ENCODE data around the gene TMEM106C. TPM values are rescaled to one million over a fixed set of nuclear protein-coding genes. Genes with fewer than 3 reads are reported as not detected.

The TMEM106C gene
- total RNA-seq, 1 experiment from 2014 or later, result 281 TPM

DNA sequence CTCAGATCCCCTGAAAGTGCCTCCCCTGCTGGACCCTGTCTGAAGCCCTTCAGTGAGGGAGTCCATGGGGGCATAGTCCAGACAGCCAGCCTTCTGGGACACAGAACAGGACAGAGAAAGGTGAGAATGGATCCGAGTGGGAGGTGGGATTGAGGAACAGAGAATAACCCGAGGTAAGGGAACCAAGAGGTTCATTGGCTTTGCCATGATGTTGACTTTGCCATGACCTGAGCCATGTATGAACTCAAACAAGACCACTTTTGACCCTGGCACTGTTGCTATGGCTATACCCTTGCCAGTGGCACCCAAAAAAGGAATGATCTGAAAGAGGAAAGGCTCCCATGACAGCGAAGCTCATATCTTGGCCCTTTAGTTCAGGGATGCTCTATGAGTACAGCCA is 36.0 kb upstream of the TMEM106C start:
- ChIA-PET CTCF (interaction anchor here (0.7 to 1.1 kb wide), 2 partner anchors 22 to 36 kb away, joined by 3 read pairs; partner anchors contain the start of genes TMEM106C and VDR), POLR2A (no interaction called here)
- Histone ChIP-seq H3K4me1 (peaks cover 14% of the 10 kb centered on the region), H3K36me3 (ENCODE audit: control insufficient read depth, insufficient read depth, low read length) (no peaks in the 10 kb centered on the region), H3K27me3 (replicated peaks; ENCODE audit: control insufficient read depth, insufficient read depth, low read length) (no peaks in the 10 kb centered on the region), H3K9me3 (no peaks in the 10 kb centered on the region), H3K4me3 (ENCODE audit: low read depth, low read length) (no peak overlapping the region)
- intact Hi-C loops (cut with micrococcal nuclease; ENCODE audit: unreplicated experiment), result no loop called here
- H3K4me3 Mint-ChIP-seq (ENCODE audit: unreplicated experiment), result no peak overlapping the region
- TF ChIP-seq, protein P1, sequence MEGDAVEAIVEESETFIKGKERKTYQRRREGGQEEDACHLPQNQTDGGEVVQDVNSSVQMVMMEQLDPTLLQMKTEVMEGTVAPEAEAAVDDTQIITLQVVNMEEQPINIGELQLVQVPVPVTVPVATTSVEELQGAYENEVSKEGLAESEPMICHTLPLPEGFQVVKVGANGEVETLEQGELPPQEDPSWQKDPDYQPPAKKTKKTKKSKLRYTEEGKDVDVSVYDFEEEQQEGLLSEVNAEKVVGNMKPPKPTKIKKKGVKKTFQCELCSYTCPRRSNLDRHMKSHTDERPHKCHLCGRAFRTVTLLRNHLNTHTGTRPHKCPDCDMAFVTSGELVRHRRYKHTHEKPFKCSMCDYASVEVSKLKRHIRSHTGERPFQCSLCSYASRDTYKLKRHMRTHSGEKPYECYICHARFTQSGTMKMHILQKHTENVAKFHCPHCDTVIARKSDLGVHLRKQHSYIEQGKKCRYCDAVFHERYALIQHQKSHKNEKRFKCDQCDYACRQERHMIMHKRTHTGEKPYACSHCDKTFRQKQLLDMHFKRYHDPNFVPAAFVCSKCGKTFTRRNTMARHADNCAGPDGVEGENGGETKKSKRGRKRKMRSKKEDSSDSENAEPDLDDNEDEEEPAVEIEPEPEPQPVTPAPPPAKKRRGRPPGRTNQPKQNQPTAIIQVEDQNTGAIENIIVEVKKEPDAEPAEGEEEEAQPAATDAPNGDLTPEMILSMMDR (IDR thresholded peaks at IDR 0.05; ENCODE audit: insufficient read depth in 1 of 2, low read depth in 1 of 2, low read length in 1 of 2, severe bottlenecking in 1 of 2, unreplicated experiment in 1 of 2), result no peak
- no peaks in the 10 kb centered on the region for H3K27me3 Mint-ChIP-seq (ENCODE audit: insufficient read depth, unreplicated experiment)
- H3K9me3 Mint-ChIP-seq (ENCODE audit: unreplicated experiment), result no peaks in the 10 kb centered on the region
- no peak for DNase-seq
- BruUV-seq (replicated peaks), result no TSS peak
- no peak overlapping the region for H3K27ac Mint-ChIP-seq (ENCODE audit: unreplicated experiment)
- H3K36me3 Mint-ChIP-seq (ENCODE audit: insufficient read depth, unreplicated experiment), result no peaks in the 10 kb centered on the region
- H3K4me1 Mint-ChIP-seq (ENCODE audit: low read depth, unreplicated experiment), result peaks cover 11% of the 10 kb centered on the region

DNA sequence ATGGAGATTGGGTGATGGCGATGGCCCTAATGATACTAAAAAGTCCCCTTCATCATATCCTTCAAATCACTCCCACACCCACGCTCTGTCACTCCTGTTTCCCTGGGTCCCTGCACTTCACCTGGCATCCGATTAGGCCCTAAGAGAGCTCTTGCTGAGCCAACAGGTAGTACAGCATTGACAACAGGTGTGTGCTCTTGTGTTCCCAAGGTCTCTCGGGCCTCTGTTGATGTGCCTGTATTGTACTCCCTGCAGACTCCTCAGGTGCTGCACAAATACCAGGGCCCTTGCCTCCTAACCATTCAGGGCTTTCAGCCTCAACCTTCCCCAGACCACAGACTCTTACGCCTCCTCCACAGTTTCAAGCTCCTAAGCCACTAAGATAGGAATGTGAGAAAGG is 32.8 kb upstream of the TMEM106C start:
- Histone ChIP-seq H3K4me1 (peaks cover 18% of the 10 kb centered on the region), H3K9me3 (no peaks in the 10 kb centered on the region), H3K27me3 (replicated peaks; ENCODE audit: control insufficient read depth, insufficient read depth, low read length) (no peaks in the 10 kb centered on the region), H3K4me3 (ENCODE audit: low read depth, low read length) (no peak overlapping the region), H3K36me3 (ENCODE audit: control insufficient read depth, insufficient read depth, low read length) (no peaks in the 10 kb centered on the region)
- Mint-ChIP-seq H3K4me3 (ENCODE audit: unreplicated experiment) (peak overlapping the region; percentile 20), H3K9me3 (ENCODE audit: unreplicated experiment) (no peaks in the 10 kb centered on the region), H3K27me3 (ENCODE audit: insufficient read depth, unreplicated experiment) (no peaks in the 10 kb centered on the region), H3K4me1 (ENCODE audit: low read depth, unreplicated experiment) (peaks cover 11% of the 10 kb centered on the region), H3K27ac (ENCODE audit: unreplicated experiment) (peak overlapping the region; percentile 66), H3K36me3 (ENCODE audit: insufficient read depth, unreplicated experiment) (no peaks in the 10 kb centered on the region)
- BruUV-seq (replicated peaks), result no TSS peak
- DNase-seq, result no peak
- POLR2A ChIA-PET, result interaction anchor here (1.0 kb wide), 1 partner anchor 26 kb away, joined by 4 read pairs; the partner anchor contains the start of gene VDR
- TF ChIP-seq, protein P1 (IDR thresholded peaks at IDR 0.05; ENCODE audit: insufficient read depth in 1 of 2, low read depth in 1 of 2, low read length in 1 of 2, severe bottlenecking in 1 of 2, unreplicated experiment in 1 of 2), result no peak
- CTCF ChIA-PET, result interaction anchor here (1.3 kb wide), 1 partner anchor 23 kb away, joined by 4 read pairs; no protein-coding TSS in a partner anchor
- intact Hi-C loops (cut with micrococcal nuclease; ENCODE audit: unreplicated experiment), result loop anchor here (1.0 kb wide), 1 partner anchor 25 kb away; no protein-coding TSS in a partner anchor

DNA sequence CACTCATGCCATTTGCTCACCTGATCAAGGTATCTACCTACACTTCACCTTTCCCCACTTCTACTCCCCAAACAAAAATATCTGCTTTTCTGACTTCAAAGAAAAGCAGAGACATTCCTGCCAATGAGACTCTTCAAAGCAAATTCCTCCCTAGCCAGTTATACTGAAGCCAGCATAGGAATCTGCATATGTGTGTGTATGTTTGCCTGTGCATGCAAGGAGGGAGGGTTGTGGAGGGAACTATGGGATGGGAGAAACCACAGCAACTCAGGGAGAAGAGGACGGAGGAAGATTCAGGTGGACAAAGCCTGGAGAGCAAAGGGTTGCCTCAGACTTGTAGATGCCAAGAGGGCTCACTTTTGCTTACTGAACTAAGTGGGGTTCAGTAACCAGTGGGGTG is 32.2 kb upstream of the TMEM106C start:
- Histone ChIP-seq H3K27me3 (replicated peaks; ENCODE audit: control insufficient read depth, insufficient read depth, low read length) (no peaks in the 10 kb centered on the region), H3K4me3 (ENCODE audit: low read depth, low read length) (no peak overlapping the region), H3K9me3 (no peaks in the 10 kb centered on the region), H3K4me1 (peaks cover 20% of the 10 kb centered on the region), H3K36me3 (ENCODE audit: control insufficient read depth, insufficient read depth, low read length) (no peaks in the 10 kb centered on the region)
- BruUV-seq (replicated peaks), result no TSS peak
- ChIA-PET CTCF (no interaction called here), POLR2A (interaction anchor here (1.0 kb wide), 1 partner anchor 26 kb away, joined by 4 read pairs; the partner anchor contains the start of gene VDR)
- no peaks in the 10 kb centered on the region for H3K27me3 Mint-ChIP-seq (ENCODE audit: insufficient read depth, unreplicated experiment)
- peaks cover 13% of the 10 kb centered on the region for H3K4me1 Mint-ChIP-seq (ENCODE audit: low read depth, unreplicated experiment)
- H3K27ac Mint-ChIP-seq (ENCODE audit: unreplicated experiment), result peak overlapping the region; percentile 66
- intact Hi-C loops (cut with micrococcal nuclease; ENCODE audit: unreplicated experiment), result loop anchor here (1.0 kb wide), 1 partner anchor 26 kb away; no protein-coding TSS in a partner anchor
- TF ChIP-seq, protein P1 (IDR thresholded peaks at IDR 0.05; ENCODE audit: insufficient read depth in 1 of 2, low read depth in 1 of 2, low read length in 1 of 2, severe bottlenecking in 1 of 2, unreplicated experiment in 1 of 2), result no peak
- H3K9me3 Mint-ChIP-seq (ENCODE audit: unreplicated experiment), result no peaks in the 10 kb centered on the region
- no peaks in the 10 kb centered on the region for H3K36me3 Mint-ChIP-seq (ENCODE audit: insufficient read depth, unreplicated experiment)
- DNase-seq, result peak; percentile 59 to 65
- H3K4me3 Mint-ChIP-seq (ENCODE audit: unreplicated experiment), result peak overlapping the region; percentile 20
